GM21381 (cell line): ENCODE results near the gene EFNA4.

Source experiments
- ATAC-seq: cut with Tn5 transposase; IDR thresholded peaks from one replicate; pipeline ENCODE4 v1.9.1; 2021; ENCODE audit warnings: mild to moderate bottlenecking, moderate library complexity; ENCODE audit not compliant: unreplicated experiment

Gene EFNA4

DNA sequence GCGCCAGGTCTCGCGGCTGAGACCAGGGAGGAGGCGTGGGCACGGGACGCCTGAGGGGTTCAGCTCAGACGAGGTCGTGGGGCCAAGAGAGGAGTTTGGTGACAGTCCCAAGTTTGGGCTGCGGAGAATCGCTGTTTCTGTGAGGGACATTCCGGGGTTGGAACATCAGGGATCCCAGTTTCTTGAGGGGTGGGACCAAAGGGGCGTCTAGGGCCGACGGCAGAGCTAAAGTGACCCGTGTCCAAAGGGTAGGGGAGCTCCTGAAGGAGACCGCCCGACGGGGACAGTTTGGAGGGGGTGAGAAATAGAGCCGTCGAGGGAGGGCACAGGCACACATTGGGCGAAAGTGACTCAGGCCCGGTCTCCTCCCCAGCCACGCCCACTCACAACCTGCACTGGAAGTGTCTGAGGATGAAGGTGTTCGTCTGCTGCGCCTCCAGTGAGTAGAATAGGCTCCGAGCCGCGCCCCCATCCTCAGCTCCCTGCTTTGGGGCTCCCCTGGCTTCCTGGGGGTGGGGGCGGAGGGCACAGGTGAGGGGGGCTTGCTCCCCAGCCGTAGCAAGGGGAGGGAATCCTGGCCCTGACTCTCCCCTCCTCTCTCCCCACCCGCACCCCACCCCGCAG, 22.1 kb downstream of the EFNA4 start:
- no peak for ATAC-seq

- no peak for ATAC-seq
These were observed 22.7 kb downstream of the EFNA4 start for GRCh38 chr1:155086128-155086741.

DNA sequence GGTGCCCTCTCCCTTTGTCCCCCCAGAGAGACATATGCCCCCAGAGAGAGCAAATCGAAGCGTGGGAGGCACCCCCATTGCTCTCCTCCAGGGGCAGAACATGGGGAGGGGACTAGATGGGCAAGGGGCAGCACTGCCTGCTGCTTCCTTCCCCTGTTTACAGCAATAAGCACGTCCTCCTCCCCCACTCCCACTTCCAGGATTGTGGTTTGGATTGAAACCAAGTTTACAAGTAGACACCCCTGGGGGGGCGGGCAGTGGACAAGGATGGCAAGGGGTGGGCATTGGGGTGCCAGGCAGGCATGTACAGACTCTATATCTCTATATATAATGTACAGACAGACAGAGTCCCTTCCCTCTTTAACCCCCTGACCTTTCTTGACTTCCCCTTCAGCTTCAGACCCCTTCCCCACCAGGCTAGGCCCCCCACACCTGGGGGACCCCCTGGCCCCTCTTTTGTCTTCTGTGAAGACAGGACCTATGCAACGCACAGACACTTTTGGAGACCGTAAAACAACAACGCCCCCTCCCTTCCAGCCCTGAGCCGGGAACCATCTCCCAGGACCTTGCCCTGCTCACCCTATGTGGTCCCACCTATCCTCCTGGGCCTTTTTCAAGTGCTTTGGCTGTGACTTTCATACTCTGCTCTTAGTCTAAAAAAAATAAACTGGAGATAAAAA, 23.5 kb downstream of the EFNA4 start:
- no peak for ATAC-seq

- ATAC-seq, result no peak
These were observed 27.8 kb downstream of the EFNA4 start for GRCh38 chr1:155091071-155092051.

- ATAC-seq, result no peak
These were observed 28.6 kb downstream of the EFNA4 start for GRCh38 chr1:155092131-155092530.

DNA sequence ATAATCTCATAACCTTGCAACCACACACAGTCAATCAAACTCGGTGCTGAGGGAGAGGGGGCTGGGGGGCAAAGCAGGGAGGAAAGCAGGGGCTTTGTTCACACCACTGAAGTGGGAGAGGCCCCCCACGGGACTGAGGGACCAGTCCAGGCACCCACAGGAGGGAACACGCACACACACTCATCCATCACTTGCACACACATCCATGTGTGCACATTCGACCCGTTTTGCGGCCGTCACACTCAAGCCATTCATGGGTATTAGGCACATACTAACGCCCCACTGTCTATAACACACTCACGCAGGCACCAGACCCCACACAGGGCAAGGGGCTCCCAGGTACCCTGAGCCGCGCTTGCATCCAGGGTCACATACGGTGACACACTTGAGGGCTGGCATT, 29.1 kb downstream of the EFNA4 start:
- no peak for ATAC-seq

DNA sequence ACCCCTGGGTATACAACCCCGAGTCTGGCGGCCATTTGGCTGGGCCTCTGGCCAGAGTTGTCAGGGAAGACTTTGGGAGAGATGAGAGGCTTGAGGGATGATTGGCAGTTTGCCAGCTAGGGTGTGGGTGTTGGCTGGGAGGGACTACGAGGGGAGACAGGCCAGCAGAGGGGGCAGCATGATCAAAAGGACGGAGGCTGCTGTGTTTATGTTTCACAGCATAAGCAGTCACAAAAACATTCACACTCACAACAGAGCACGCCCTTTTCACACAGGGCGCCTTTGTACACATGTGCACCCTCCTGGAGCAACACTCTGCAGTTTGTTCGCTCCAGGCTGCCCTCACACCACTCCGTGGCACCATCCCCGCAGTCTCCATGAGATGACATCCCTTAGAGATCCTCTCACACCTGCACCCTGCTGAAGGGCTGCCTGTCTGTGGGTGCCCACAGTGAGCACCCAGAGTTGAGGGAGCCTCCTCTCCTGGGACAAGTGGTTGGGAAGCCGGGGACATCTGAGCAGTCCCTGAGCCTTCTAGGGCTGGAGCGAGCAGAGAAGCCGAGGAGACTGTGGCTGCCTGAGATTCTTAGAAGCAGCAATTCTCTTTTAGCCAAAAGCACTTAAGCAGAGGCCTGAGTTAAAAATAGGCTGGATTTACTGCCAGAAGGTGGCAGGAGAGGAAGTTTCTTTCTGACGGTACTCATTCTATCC, 30.5 kb downstream of the EFNA4 start:
- ATAC-seq, result no peak

DNA sequence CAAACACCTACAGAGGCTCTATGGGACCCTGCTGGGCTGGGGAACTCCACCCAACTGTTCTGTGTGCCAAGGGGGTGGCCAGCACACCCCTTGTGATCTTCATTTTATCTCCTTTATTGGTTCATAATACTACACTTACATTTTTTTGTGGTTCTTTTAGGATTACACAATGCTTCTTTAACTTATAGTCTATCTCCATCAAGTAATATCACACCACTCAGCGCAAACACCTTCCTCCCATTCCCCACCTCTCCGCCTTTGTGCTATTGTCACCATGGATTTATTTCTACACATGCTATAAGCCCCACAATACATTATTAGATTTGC, 31.0 kb downstream of the EFNA4 start:
- ATAC-seq, result no peak

DNA sequence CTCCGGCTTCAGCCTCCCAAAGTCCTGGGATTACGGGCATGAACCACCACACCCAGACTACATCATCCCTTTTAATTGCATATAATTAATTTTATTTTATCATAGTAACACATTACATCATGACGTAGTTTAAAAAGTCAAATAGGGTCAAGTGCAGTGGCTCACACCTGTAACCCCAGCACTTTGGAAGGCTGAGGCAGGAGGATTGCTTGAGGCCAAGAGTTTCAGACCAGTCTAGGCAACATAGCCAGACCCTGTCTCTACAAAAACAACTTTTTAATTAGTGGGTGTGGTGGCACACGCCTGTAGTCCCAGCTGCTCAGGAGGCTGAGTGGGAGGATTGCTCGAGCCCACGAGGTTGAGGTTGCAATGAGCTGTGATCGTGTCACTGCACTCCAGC, 35.8 kb downstream of the EFNA4 start:
- ATAC-seq, result no peak

DNA sequence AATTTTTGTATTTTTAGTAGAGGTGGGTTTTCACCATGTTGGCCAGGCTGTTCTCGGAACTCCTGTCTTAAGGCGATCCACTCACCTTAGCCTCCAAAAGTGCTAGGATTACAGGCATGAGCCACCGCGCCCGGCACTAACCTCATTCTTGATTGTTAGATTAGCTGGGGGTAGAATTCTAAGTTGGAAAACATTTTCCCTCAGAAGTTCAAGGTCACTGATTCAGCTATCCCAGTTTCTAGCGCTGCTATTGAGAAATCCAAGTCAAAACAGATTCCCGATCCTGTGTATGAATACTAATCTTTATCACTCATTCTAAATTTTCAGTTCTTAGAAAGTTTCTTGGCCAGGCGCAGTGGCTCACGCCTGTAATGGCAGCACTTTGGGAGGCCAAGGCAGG, 39.8 kb downstream of the EFNA4 start:
- ATAC-seq, result no peak

GRCh38 chr1:155104605-155105534, 41.3 kb downstream of the EFNA4 start:
- ATAC-seq, result no peak

DNA sequence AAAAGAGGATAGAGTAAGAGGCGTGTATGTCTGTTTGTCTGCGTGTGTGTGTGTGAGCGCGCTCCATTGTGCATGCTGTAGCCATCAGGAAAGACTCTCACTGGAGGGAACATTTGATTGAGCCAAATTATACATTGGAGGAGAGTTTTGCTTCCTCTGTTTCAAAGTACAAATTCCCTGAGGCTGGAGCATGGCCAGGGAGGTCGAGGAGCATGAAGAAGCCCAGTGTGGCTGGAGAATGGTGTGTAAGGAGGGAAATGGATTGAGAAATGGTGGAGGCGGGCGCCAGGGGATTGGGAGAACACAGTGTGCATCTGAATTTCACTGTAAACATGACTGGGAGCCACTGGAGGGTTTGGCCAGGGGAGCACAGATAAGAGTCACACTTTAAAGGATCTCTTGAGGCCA, 42.1 kb downstream of the EFNA4 start:
- no peak for ATAC-seq

DNA sequence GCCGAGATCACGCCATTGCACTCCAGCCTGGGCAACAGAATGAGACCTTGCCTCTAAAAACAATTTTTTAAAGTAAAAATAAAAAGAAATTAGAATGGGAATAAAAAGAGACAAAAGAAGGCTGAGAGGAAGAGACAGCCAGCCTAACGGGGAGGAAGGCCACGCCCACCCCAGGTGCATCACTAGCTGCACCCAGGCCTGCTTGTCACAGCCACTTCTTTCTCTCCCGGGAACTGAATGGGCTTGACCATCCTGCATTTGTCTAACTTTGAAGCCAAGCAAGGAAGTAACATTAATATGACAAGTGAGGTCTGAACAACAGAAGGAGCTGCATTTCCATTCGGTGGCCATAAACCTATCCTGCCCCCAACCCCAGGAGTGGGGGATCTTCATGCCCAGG, 43.3 kb downstream of the EFNA4 start:
- ATAC-seq, result no peak

GRCh38 chr1:155107309-155108264, 44.0 kb downstream of the EFNA4 start:
- ATAC-seq, result no peak

DNA sequence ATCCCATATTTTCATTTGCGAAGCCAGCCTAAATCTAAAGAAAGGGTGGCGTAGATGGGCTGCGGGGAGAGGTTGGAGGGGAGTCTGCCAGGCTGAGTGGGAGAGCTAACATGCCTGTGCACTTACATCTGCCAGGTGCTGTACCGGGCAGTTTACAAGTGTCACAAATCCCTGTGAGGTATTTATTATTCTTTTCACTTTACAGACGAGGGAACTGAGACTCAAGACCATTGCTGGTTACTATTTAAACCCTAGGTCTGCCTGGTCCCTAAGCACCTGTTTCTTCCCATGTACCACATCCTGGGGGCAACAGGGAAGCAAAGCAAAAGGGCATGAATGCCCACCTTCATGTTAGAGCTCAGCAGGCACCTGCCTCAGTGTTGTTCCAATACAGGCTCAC, 44.8 kb downstream of the EFNA4 start:
- no peak for ATAC-seq

DNA sequence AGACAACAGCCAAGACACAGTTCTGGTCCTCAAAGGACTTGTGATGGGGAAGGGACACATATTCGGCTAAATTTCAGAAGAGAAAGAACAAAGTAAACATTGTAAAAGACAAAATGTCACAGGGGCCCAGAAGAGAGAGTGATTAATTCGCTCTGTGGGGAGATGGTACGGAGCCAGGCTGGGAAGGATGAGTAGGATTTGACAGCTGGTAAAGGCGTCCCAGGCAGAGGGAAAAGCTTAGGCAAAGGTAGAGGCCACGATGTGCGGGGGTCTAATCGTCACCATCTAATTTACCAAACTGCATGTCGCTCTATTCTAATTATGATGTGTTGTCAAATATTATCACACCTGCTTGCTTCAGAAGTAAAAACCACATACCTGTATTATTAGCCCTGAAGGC, 46.8 kb downstream of the EFNA4 start:
- no peak for ATAC-seq

GRCh38 chr1:155110826-155111225, 47.3 kb downstream of the EFNA4 start:
- ATAC-seq, result no peak

DNA sequence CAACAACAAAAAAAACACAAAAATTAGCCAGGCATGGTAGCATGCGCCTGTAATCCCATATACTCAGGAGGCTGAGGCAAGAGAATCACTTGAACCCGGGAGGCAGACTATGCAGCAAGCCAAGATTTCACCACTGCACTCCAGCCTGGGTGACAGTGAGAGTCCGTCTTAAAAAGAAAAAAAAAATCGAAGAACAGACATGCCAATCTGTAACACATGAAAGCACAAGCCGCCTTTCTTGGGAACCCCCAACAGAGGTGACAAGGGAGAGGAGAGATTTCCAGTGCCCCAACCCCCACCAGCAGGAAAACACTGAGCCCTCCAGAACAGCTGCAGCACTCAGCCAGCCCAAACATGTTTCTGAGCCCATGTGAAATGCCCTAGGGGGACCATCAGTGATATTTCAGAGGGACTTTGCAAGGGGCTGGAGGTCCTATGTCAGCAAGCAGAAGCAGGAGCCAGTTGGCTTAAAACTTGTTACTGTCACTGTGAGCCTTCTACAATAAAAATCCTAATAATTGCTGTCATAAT, 50.0 kb downstream of the EFNA4 start:
- no peak for ATAC-seq
